ENCODE data around the gene SIGMAR1. TPM values are rescaled to one million over a fixed set of nuclear protein-coding genes. Genes with fewer than 3 reads are reported as not detected.

The SIGMAR1 gene
- total and polyA plus RNA-seq, 2 of the 4 experiments (the other 2 are of a cell fraction): 44.6 to 88.9 TPM

DNA sequence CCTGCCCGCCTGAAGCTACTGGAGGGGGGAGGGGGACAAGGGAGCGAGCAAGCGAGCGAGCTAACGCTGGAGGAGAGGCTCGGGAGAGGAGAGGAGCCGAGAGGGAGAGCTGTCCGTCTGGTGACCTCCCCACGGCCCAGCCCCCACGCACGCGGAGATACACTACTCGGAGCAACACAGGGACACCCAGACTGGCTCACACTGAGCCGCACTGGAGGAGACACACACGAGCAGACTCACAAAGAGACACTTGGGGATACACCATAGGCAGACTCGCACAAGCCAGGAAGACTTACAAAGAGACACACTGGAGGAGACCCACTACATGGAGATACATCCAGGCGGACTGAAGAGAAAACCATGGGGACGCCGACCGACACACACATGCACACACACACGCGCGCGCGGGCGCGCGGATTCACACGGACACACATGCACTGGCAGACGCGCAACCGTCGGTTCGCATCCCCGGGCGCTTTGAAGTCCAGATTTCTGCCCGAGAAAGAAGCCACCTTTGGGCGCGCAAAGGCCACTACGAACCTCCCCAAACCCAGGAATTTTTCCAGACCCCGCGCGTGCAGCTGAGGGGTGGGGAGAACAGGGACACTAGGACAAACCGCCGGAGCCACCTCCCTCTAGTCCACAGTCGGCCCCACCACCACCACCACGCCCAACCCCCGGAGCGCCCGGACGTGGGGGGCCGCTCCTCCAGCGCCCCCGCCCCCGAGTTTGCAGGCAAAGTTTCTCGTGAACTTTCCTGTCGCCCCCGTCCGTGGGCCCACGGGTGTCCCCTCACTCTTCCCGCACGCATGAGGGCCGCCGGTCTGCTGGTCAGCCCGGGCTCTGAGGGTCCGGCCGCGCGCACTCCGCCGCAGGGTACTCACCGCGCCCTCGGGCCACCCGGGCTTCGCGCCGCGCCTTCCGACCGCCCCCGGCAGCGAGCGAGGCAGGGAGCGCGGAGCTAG is 48.6 kb downstream of the SIGMAR1 start (continued):
- no peak for TF ChIP-seq MAFK (IDR thresholded peaks at IDR 0.05; ENCODE audit: low read depth, low read length)
- TF ChIP-seq MXI1 (IDR thresholded peaks at IDR 0.05; ENCODE audit: borderline replicate concordance, low read depth, low read length): no peak

DNA sequence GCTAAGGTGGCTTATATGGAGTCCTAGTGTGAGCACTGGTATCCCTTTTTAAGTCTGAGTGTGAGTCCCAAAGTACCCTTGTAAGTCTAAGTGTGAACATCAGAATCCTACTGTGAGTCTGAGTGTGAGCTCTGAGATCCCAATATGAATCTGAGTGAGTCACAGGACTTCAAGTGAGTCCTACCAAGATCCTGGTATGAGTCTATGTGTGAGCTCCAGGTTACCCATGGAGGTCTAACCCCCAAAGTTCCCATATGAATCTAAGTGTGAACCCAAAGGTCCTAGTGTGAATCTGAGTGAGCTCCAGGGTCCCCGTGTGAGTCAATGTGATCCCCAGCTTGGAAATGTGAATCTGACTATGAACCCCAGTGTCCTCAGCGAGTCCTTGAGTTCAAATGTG is 50.3 kb downstream of the SIGMAR1 start:
- Histone ChIP-seq H3K27ac (ENCODE audit: insufficient read depth, low read length) (no peak overlapping the region), H3K18ac (ENCODE audit: low read depth, low read length) (no peak overlapping the region), H2BK5ac (ENCODE audit: low read depth, low read length, poor library complexity, severe bottlenecking) (no peak overlapping the region), H2AK9ac (replicated peaks; ENCODE audit: low read depth, low read length, poor library complexity) (no peak overlapping the region), H3K36me3 (ENCODE audit: control insufficient read depth, insufficient read depth, low read length) (no peaks in the 10 kb centered on the region), H3K9me3 (ENCODE audit: control insufficient read depth, insufficient read depth, low read length) (no peaks in the 10 kb centered on the region), H4K20me1 (ENCODE audit: insufficient read depth, low read length) (peaks cover 8% of the 10 kb centered on the region), H3K4me3 (ENCODE audit: insufficient read depth, low read depth, low read length) (no peak overlapping the region), H4K5ac (ENCODE audit: low read depth, low read length) (no peak overlapping the region), H2AK5ac (ENCODE audit: low read depth, low read length) (no peak overlapping the region), H3K27me3 (ENCODE audit: control insufficient read depth, insufficient read depth, low read length) (peaks cover 93% of the 10 kb centered on the region), H4K8ac (ENCODE audit: low read depth in 2 of 2, low read length in 2 of 2) (no peak overlapping the region), H4K91ac (ENCODE audit: insufficient read depth, low read depth, low read length) (no peak overlapping the region), H2AFZ (replicated peaks; ENCODE audit: low read length, poor library complexity) (no peak overlapping the region), H3K56ac (ENCODE audit: extremely low read depth, insufficient read depth, low read length) (no peak overlapping the region), H3K4ac (ENCODE audit: low read depth, low read length) (no peak overlapping the region), H3K23ac (ENCODE audit: low read depth, low read length) (no peak overlapping the region), H3K4me1 (ENCODE audit: control insufficient read depth, insufficient read depth, low read length) (no peaks in the 10 kb centered on the region; the same call in 1 of the 2 replicates), H2BK120ac (ENCODE audit: low read depth, low read length) (no peak overlapping the region), H3K14ac (replicated peaks; ENCODE audit: low read depth, low read length) (no peak overlapping the region), H2BK15ac (ENCODE audit: low read depth, low read length) (no peak overlapping the region), H3K79me1 (ENCODE audit: low read depth in 1 of 2, low read length in 2 of 2) (no peaks in the 10 kb centered on the region), H3K9me1 (ENCODE audit: insufficient read depth, low read length) (no peaks in the 10 kb centered on the region; the same call in 1 of the 2 replicates), H2BK20ac (ENCODE audit: low read depth, low read length) (no peak overlapping the region), H3K9ac (ENCODE audit: low read depth, low read length) (no peak overlapping the region), H3K4me2 (ENCODE audit: low read depth, low read length) (no peak overlapping the region)
- no TSS peak for BruUV-seq (replicated peaks)
- WGBS, 2 experiments (ENCODE audit: extremely low coverage in 2 of 2, insufficient read length in 1 of 2): 53% methylated on average over 2 of the region's 2 CpGs; no CpG with 5 or more reads in 1 of the 2 experiments
- intact Hi-C loops (cut with micrococcal nuclease): no loop called here
- ChIA-PET POLR2A (ENCODE audit: unreplicated experiment) (no interaction called here), CTCF (interaction anchor here (1.0 to 1.6 kb wide), 2 partner anchors 39 to 183 kb away, joined by 4 to 5 read pairs; no protein-coding TSS in a partner anchor)
- no peak for ATAC-seq (ENCODE audit: low read depth)
- no peak for DNase-seq
- in situ Hi-C loops (cut with MboI; ENCODE audit: low sequenced_read_pairs): no loop called here
- dilution Hi-C loops (cut with HindIII; ENCODE audit: low sequenced_read_pairs, unreplicated experiment): no loop called here
- no peak for TF ChIP-seq POLR2A (IDR thresholded peaks at IDR 0.05; ENCODE audit: low read depth, low read length)
- TF ChIP-seq MAZ (IDR thresholded peaks at IDR 0.05; ENCODE audit: borderline replicate concordance, low read depth, low read length): no peak
- no peak for TF ChIP-seq MXI1 (IDR thresholded peaks at IDR 0.05; ENCODE audit: borderline replicate concordance, low read depth, low read length)
- TF ChIP-seq RAD21 (IDR thresholded peaks at IDR 0.05; ENCODE audit: low read length): no peak
- TF ChIP-seq, protein P1, sequence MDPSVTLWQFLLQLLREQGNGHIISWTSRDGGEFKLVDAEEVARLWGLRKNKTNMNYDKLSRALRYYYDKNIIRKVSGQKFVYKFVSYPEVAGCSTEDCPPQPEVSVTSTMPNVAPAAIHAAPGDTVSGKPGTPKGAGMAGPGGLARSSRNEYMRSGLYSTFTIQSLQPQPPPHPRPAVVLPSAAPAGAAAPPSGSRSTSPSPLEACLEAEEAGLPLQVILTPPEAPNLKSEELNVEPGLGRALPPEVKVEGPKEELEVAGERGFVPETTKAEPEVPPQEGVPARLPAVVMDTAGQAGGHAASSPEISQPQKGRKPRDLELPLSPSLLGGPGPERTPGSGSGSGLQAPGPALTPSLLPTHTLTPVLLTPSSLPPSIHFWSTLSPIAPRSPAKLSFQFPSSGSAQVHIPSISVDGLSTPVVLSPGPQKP (IDR thresholded peaks at IDR 0.05; ENCODE audit: borderline replicate concordance, low read depth, low read length): no peak
- TF ChIP-seq, protein P2, sequence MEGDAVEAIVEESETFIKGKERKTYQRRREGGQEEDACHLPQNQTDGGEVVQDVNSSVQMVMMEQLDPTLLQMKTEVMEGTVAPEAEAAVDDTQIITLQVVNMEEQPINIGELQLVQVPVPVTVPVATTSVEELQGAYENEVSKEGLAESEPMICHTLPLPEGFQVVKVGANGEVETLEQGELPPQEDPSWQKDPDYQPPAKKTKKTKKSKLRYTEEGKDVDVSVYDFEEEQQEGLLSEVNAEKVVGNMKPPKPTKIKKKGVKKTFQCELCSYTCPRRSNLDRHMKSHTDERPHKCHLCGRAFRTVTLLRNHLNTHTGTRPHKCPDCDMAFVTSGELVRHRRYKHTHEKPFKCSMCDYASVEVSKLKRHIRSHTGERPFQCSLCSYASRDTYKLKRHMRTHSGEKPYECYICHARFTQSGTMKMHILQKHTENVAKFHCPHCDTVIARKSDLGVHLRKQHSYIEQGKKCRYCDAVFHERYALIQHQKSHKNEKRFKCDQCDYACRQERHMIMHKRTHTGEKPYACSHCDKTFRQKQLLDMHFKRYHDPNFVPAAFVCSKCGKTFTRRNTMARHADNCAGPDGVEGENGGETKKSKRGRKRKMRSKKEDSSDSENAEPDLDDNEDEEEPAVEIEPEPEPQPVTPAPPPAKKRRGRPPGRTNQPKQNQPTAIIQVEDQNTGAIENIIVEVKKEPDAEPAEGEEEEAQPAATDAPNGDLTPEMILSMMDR (conservative IDR thresholded peaks at IDR 0.05; ENCODE audit: low read depth, low read length): no peak
- no peak for TF ChIP-seq FOS (IDR thresholded peaks at IDR 0.05; ENCODE audit: low read depth, low read length)
- TF ChIP-seq RCOR1 (IDR thresholded peaks at IDR 0.05; ENCODE audit: insufficient replicate concordance, low read length): no peak
- TF ChIP-seq CEBPB (IDR thresholded peaks at IDR 0.05; ENCODE audit: low read depth, low read length): no peak
- TF ChIP-seq, protein P3, sequence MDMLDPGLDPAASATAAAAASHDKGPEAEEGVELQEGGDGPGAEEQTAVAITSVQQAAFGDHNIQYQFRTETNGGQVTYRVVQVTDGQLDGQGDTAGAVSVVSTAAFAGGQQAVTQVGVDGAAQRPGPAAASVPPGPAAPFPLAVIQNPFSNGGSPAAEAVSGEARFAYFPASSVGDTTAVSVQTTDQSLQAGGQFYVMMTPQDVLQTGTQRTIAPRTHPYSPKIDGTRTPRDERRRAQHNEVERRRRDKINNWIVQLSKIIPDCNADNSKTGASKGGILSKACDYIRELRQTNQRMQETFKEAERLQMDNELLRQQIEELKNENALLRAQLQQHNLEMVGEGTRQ (IDR thresholded peaks at IDR 0.05; ENCODE audit: low read depth, low read length): no peak
- TF ChIP-seq MAFK (IDR thresholded peaks at IDR 0.05; ENCODE audit: low read depth, low read length): no peak

Data from IMR-90 (cell line).